B cell (primary cell): ENCODE measurements around the gene GLRX. TPM values are rescaled to one million over a fixed set of nuclear protein-coding genes. Genes with fewer than 3 reads are reported as not detected.
A peak's percentile ranks its signal among the peaks of the same experiment; 100 is the strongest.

Experiments used
- ATAC-seq: fragments of 200-7000 bp; cut with Tn5 transposase; one replicate; pipeline ENCODE4 v1.10.0; 2021; ENCODE audit warnings: low read depth, mild to moderate bottlenecking, moderate number of reproducible peaks, moderate library complexity
- CTCF ChIA-PET: fragments of 350-600 bp; sonication (Branson Sonifier 250); formaldehyde crosslinking; loops from one replicate; lab custom pipeline; 2021; ENCODE audit warnings: antibody characterized with exemption, inconsistent platforms; lab: Charles Lee
- POLR2A ChIA-PET: fragments of 350-600 bp; sonication (Branson Sonifier 250); formaldehyde crosslinking; loops from one replicate; lab custom pipeline; 2021; ENCODE audit warnings: antibody characterized with exemption; lab: Charles Lee
- DNase-seq: peaks from one replicate; pipeline ENCODE4 v3.0.0; 2013
- H2AFZ ChIP-seq: 2 replicates; pipeline ENCODE4 v1.6.1; 2012; ENCODE audit warnings: mild to moderate bottlenecking, low read depth, low read length; ENCODE audit not compliant: insufficient read depth, poor library complexity, severe bottlenecking
- H3K27ac ChIP-seq, 2 donors: 1 replicate in 1 of 2; 2 replicates in 1 of 2; pipeline ENCODE4 v1.5.1; 2012 to 2013; ENCODE audit warnings: low read length in 2 of 2, mild to moderate bottlenecking in 2 of 2, moderate library complexity in 1 of 2
- H3K27me3 ChIP-seq, 4 experiments: fragments of 200-600 bp in 1 of 4; sonication (generic) in 1 of 4; replicated peaks in 1 of 4; 1 replicate in 2 of 4; 2 replicates in 2 of 4; pipeline versions ENCODE4 v1.6.1 to v1.7.0; 2013 to 2016; ENCODE audit warnings: low read length in 3 of 4, mild to moderate bottlenecking in 2 of 4, mixed read lengths in 1 of 4, moderate library complexity in 1 of 4; ENCODE audit not compliant: insufficient read depth in 4 of 4, control insufficient read depth in 3 of 4; ENCODE audit errors: control extremely low read depth in 1 of 4
- H3K36me3 ChIP-seq, 2 experiments: replicated peaks in 1 of 2; 1 replicate in 1 of 2; 2 replicates in 1 of 2; pipeline versions ENCODE4 v1.6.1 to v1.7.1; 2013; ENCODE audit warnings: low read length in 1 of 2; ENCODE audit not compliant: insufficient read depth in 2 of 2, control insufficient read depth in 1 of 2; ENCODE audit errors: control extremely low read depth in 1 of 2, extremely low read depth in 1 of 2
- H3K4me1 ChIP-seq, 2 donors: fragments of 200-600 bp in 1 of 2; sonication (generic) in 1 of 2; 1 replicate in 1 of 2; 2 replicates in 1 of 2; pipeline versions ENCODE4 v1.5.1 to v1.6.1; 2013 to 2017; ENCODE audit warnings: low read length in 2 of 2; ENCODE audit not compliant: control insufficient read depth in 2 of 2, insufficient read depth in 2 of 2
- H3K4me2 ChIP-seq: replicated peaks from 2 replicates; pipeline ENCODE3; 2012; ENCODE audit warnings: mild to moderate bottlenecking, low read depth, low read length; ENCODE audit not compliant: poor library complexity, severe bottlenecking
- H3K4me3 ChIP-seq, 5 experiments: fragments of 200-600 bp in 1 of 5; sonication (generic) in 1 of 5; 1 replicate in 3 of 5; 2 replicates in 2 of 5; pipeline versions ENCODE4 v1.5.1 to v1.7.0; 2011 to 2016; ENCODE audit warnings: low read length in 4 of 5, mild to moderate bottlenecking in 4 of 5, low read depth in 2 of 5, control low read depth in 1 of 5, moderate library complexity in 1 of 5; ENCODE audit not compliant: insufficient read depth in 1 of 5; ENCODE audit errors: control extremely low read depth in 1 of 5, extremely low read depth in 1 of 5
- H3K79me2 ChIP-seq: fragments of 200-600 bp; sonication (generic); one replicate; pipeline ENCODE4 v1.6.0; 2016; ENCODE audit warnings: low read length; ENCODE audit not compliant: control insufficient read depth, insufficient read depth
- H3K9ac ChIP-seq: fragments of 200-600 bp; sonication (generic); 2 replicates; pipeline ENCODE4 v1.6.1; 2017; ENCODE audit warnings: mild to moderate bottlenecking, low read length, moderate library complexity
- H3K9me3 ChIP-seq, 3 donors: one replicate each; pipeline versions ENCODE4 v1.6.1 to v1.7.1; 2013; ENCODE audit warnings: low read length in 2 of 3; ENCODE audit not compliant: control insufficient read depth in 2 of 3, insufficient read depth in 1 of 3; ENCODE audit errors: control extremely low read depth in 1 of 3
- H4K20me1 ChIP-seq: 2 replicates; pipeline ENCODE4 v1.6.0; 2012; ENCODE audit warnings: mild to moderate bottlenecking, low read length; ENCODE audit not compliant: insufficient read depth, control insufficient read depth, poor library complexity, severe bottlenecking
- H3K27ac Mint-ChIP-seq: one replicate; pipeline ENCODE4 v1.8.0; 2021; ENCODE audit warnings: mixed read lengths
- H3K27me3 Mint-ChIP-seq: one replicate; pipeline ENCODE4 v1.8.0; 2021; ENCODE audit warnings: mixed read lengths
- H3K4me1 Mint-ChIP-seq: one replicate; pipeline ENCODE4 v1.8.0; 2021; ENCODE audit warnings: mixed read lengths
- H3K4me3 Mint-ChIP-seq: one replicate; pipeline ENCODE4 v1.8.0; 2021; ENCODE audit warnings: mixed read lengths
- H3K9me3 Mint-ChIP-seq: one replicate; pipeline ENCODE4 v1.8.0; 2022; ENCODE audit warnings: mixed read lengths; ENCODE audit not compliant: insufficient read depth
- EZH2 ChIP-seq: IDR thresholded peaks from 2 replicates; pipeline ENCODE4 v1.6.1; 2012; ENCODE audit warnings: borderline replicate concordance, low read depth, mild to moderate bottlenecking, moderate library complexity, low read length; ENCODE audit not compliant: insufficient read depth, poor library complexity, severe bottlenecking
- WGBS: methylation state at CpG from one replicate; pipeline ENCODE4 v1.1.5; 2013; ENCODE audit warnings: missing lambda C conversion rate; ENCODE audit not compliant: insufficient coverage; 5-methylcytosine and 5-hydroxymethylcytosine counted together
- intact Hi-C: fragments of 100-400 bp; cut with micrococcal nuclease; formaldehyde crosslinking; loops from one replicate; pipeline ENCODE4 v1.10.0; 2022
- polyA plus RNA-seq: library from polyadenylated mRNA; depleted of rRNA; stranded (reverse); fragments of >200 nt; gene quantifications from 2 replicates; pipeline ENCODE4 v1.2.3, GENCODE V29; 2012
- total RNA-seq, 2 donors: library from RNA; stranded (reverse); fragments of 120-200 nt in 1 of 2; gene quantifications; 1 replicate in 1 of 2; 2 replicates in 1 of 2; pipeline versions ENCODE4 v1.2.3 to v1.2.4, GENCODE V29; 2013 to 2022
- TF ChIP-seq, protein P1 (sequence below): fragments of 200-600 bp; IDR thresholded peaks from one replicate; pipeline ENCODE4 v1.8.0; 2022; ENCODE audit warnings: antibody characterized with exemption, mild to moderate bottlenecking

GLRX gene
- total and polyA plus RNA-seq, 2 donors (not counting 1 experiment from before 2014, with no cell fraction given), result 44.6 to 54.8 TPM

DNA sequence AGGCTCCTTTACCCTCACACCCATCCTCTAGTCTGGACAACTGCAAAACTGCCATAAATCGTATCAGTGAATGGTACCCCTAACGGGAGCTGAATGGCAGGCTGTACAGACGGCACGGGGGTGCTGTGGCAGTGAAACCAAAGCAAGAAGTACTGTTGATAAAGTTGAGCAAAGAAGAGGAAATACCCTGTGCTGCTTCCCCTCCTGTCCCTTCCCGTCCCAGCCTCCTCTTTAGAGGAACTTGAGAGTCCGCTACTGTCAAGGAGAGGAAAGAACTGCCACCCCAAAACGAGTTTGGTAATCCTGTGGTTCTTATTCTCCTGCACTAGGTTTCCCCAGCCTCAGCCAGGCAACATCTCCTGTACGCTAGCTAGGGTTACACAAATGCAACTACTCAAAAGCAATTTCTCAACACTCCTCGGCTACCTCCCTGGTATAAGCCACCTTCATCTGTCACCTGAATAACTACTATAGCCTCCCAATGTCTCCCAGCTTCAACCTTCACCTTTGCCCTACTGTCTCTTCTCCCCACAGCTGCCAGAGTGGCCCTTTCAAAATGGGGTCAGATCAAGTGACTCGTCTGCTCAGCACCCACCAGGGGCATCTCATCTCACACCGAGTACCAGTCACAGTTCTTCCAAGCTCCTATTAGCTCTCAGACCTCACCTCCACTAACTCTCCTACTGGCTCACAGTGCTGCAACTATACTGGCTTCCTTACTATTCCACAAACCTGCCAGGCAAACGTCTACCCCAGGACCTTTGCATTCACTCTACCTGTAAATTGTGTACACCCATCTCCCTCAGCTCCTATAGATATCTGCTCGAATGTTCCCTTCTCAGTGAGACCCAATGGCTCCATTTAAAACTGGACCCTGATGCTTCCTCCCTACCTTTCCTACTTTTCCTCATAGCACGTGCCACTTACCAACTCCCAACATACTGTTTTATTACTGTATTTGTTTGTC lies 4.1 kb downstream of the GLRX start:
- Histone ChIP-seq H4K20me1 (no peaks in the 10 kb centered on the region), H3K9ac (peak overlapping the region; percentile 55), H3K4me3 (peak overlapping the region; percentile 25 to 70 (median 51)), H3K27me3 (no peaks in the 10 kb centered on the region), H3K9me3 (no peaks in the 10 kb centered on the region), H3K79me2 (peaks cover 84% of the 10 kb centered on the region), H3K4me2 (peak overlapping the region; percentile 80), H3K36me3 (peaks cover 0 to 37% of the 10 kb centered on the region in 2 experiments), H3K27ac (peak overlapping the region; percentile 64 to 90), H3K4me1 (peaks cover 55 to 59% of the 10 kb centered on the region in 2 donors), H2AFZ (peak overlapping the region; percentile 70)
- no peaks in the 10 kb centered on the region for H3K27me3 Mint-ChIP-seq
- no peaks in the 10 kb centered on the region for H3K9me3 Mint-ChIP-seq
- peak; percentile 78 for DNase-seq
- H3K4me1 Mint-ChIP-seq, result peaks cover 85% of the 10 kb centered on the region
- 27% methylated on average over 9 of the region's 14 CpGs for WGBS
- POLR2A ChIA-PET, result interaction anchor here (2.0 kb wide), 1 partner anchor 10 kb away, joined by 15 read pairs; no protein-coding TSS in a partner anchor
- peak overlapping the region; percentile 86 for H3K4me3 Mint-ChIP-seq
- intact Hi-C loops, result loop anchor here (1.0 to 2.0 kb wide), 2 partner anchors 9 to 16 kb away; no protein-coding TSS in a partner anchor
- ATAC-seq, result peak; percentile 61
- H3K27ac Mint-ChIP-seq, result peak overlapping the region; percentile 94
- TF ChIP-seq, protein P1, sequence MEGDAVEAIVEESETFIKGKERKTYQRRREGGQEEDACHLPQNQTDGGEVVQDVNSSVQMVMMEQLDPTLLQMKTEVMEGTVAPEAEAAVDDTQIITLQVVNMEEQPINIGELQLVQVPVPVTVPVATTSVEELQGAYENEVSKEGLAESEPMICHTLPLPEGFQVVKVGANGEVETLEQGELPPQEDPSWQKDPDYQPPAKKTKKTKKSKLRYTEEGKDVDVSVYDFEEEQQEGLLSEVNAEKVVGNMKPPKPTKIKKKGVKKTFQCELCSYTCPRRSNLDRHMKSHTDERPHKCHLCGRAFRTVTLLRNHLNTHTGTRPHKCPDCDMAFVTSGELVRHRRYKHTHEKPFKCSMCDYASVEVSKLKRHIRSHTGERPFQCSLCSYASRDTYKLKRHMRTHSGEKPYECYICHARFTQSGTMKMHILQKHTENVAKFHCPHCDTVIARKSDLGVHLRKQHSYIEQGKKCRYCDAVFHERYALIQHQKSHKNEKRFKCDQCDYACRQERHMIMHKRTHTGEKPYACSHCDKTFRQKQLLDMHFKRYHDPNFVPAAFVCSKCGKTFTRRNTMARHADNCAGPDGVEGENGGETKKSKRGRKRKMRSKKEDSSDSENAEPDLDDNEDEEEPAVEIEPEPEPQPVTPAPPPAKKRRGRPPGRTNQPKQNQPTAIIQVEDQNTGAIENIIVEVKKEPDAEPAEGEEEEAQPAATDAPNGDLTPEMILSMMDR, result no peak
- no peak for TF ChIP-seq EZH2
- CTCF ChIA-PET, result interaction anchor here (1.0 to 11.9 kb wide), 6 partner anchors 10 to 172 kb away, joined by 3 to 181 read pairs (median 42); partner anchors contain the start of gene RFESD
